ENCODE measurements around the gene IL10RA.
"Not testable (repeated sequence)": the region's sequence is repeated elsewhere in the genome, so short reads cannot be mapped to it uniquely, and the experiment has no call there.

GRCh38 chr11:117977612-117978264 lies 8.5 kb upstream of the IL10RA start:
- not testable (repeated sequence) for TF ChIP-seq EP300 (IDR thresholded peaks at IDR 0.05); POLR2A (IDR thresholded peaks at IDR 0.05; ENCODE audit: low read depth); POLR2AphosphoS5 (IDR thresholded peaks at IDR 0.05)
- TF ChIP-seq, protein P1, sequence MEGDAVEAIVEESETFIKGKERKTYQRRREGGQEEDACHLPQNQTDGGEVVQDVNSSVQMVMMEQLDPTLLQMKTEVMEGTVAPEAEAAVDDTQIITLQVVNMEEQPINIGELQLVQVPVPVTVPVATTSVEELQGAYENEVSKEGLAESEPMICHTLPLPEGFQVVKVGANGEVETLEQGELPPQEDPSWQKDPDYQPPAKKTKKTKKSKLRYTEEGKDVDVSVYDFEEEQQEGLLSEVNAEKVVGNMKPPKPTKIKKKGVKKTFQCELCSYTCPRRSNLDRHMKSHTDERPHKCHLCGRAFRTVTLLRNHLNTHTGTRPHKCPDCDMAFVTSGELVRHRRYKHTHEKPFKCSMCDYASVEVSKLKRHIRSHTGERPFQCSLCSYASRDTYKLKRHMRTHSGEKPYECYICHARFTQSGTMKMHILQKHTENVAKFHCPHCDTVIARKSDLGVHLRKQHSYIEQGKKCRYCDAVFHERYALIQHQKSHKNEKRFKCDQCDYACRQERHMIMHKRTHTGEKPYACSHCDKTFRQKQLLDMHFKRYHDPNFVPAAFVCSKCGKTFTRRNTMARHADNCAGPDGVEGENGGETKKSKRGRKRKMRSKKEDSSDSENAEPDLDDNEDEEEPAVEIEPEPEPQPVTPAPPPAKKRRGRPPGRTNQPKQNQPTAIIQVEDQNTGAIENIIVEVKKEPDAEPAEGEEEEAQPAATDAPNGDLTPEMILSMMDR (IDR thresholded peaks at IDR 0.05), result not testable (repeated sequence)

Data from esophagus muscularis mucosa (tissue), 4 donors.